Neural cell (in vitro differentiated cells): ENCODE measurements around the gene EYA2. TPM values are rescaled to one million over a fixed set of nuclear protein-coding genes. Genes with fewer than 3 reads are reported as not detected.

ENCODE experiments used
- H2AFZ ChIP-seq: fragments of 200-600, 300-800 bp; sonication (generic), shearing (Covaris generic); 2 replicates; pipeline ENCODE4 v1.6.0; 2014; ENCODE audit warnings: low read depth, mild to moderate bottlenecking, antibody characterized with exemption, low read length, moderate library complexity
- H3F3A ChIP-seq: fragments of 200-600 bp; shearing (Covaris generic); 2 replicates; pipeline ENCODE4 v1.6.1; 2016; ENCODE audit warnings: mild to moderate bottlenecking, moderate library complexity, mixed read lengths, antibody characterized with exemption, low read length; ENCODE audit not compliant: insufficient read depth, poor library complexity, severe bottlenecking
- H3K27ac ChIP-seq: fragments of 200-600, 300-800 bp; sonication (generic), shearing (Covaris generic); 2 replicates; pipeline ENCODE4 v1.5.1; 2014; ENCODE audit warnings: mild to moderate bottlenecking, low read length, moderate library complexity
- H3K27me3 ChIP-seq: fragments of 300-800, 200-600 bp; sonication (generic), shearing (Covaris generic); 2 replicates; pipeline ENCODE4 v1.6.0; 2014; ENCODE audit warnings: mild to moderate bottlenecking, low read depth, low read length, moderate library complexity; ENCODE audit not compliant: insufficient read depth
- H3K36me3 ChIP-seq: fragments of 300-800, 200-600 bp; sonication (generic), shearing (Covaris generic); 2 replicates; pipeline ENCODE4 v1.5.1; 2014; ENCODE audit warnings: mild to moderate bottlenecking, antibody characterized with exemption, low read length, moderate library complexity; ENCODE audit not compliant: insufficient read depth
- H3K4me2 ChIP-seq: fragments of 300-800, 200-600 bp; sonication (generic), shearing (Covaris generic); 2 replicates; pipeline ENCODE4 v1.6.0; 2014; ENCODE audit warnings: mild to moderate bottlenecking, low read length
- H3K4me3 ChIP-seq: fragments of 300-800, 200-600 bp; sonication (generic), shearing (Covaris generic); 2 replicates; pipeline ENCODE4 v1.5.1; 2014; ENCODE audit warnings: mild to moderate bottlenecking, low read length, moderate library complexity
- H3K79me2 ChIP-seq: fragments of 200-600 bp; shearing (Covaris generic); replicated peaks from 2 replicates; pipeline ENCODE4 v1.6.0; 2014; ENCODE audit warnings: mild to moderate bottlenecking, low read length, moderate library complexity; ENCODE audit not compliant: insufficient read depth
- H3K9ac ChIP-seq: fragments of 300-800, 200-600 bp; sonication (generic), shearing (Covaris generic); 2 replicates; pipeline ENCODE4 v1.6.1; 2016; ENCODE audit warnings: mild to moderate bottlenecking, low read length, mixed read lengths
- H3K9me2 ChIP-seq: fragments of 200-600 bp; shearing (Covaris generic); 2 replicates; pipeline ENCODE4 v1.6.1; 2016; ENCODE audit warnings: mild to moderate bottlenecking, low read length, mixed read lengths; ENCODE audit not compliant: insufficient read depth
- H3K9me3 ChIP-seq: fragments of 200-600, 300-800 bp; sonication (generic), shearing (Covaris generic); 2 replicates; pipeline ENCODE4 v1.6.1; 2016; ENCODE audit warnings: mild to moderate bottlenecking, mixed run types, low read length, moderate library complexity, mixed read lengths
- H4K20me1 ChIP-seq: fragments of 200-600 bp; shearing (Covaris generic); 2 replicates; pipeline ENCODE4 v1.6.1; 2016; ENCODE audit warnings: mild to moderate bottlenecking, mixed run types; ENCODE audit not compliant: insufficient read depth
- CTCF ChIP-seq: fragments of 450-650 bp; IDR thresholded peaks from 2 replicates; pipeline ENCODE4 v1.5.1; 2014; ENCODE audit warnings: antibody characterized with exemption, mild to moderate bottlenecking, moderate library complexity; ENCODE audit not compliant: poor library complexity, severe bottlenecking
- EP300 ChIP-seq: fragments of 450-650 bp; conservative IDR thresholded peaks from 2 replicates; pipeline ENCODE4 v1.6.1; 2014; ENCODE audit warnings: antibody characterized with exemption, mild to moderate bottlenecking, moderate library complexity; ENCODE audit not compliant: poor library complexity, severe bottlenecking
- EZH2 ChIP-seq: fragments of 200-600, 300-800 bp; shearing (Covaris generic), sonication (generic); IDR thresholded peaks from 2 replicates; pipeline ENCODE4 v1.6.1; 2014; ENCODE audit warnings: antibody characterized with exemption, low read length, borderline replicate concordance, mild to moderate bottlenecking; ENCODE audit not compliant: insufficient read depth, poor library complexity, severe bottlenecking
- MXI1 ChIP-seq: fragments of 450-650 bp; conservative IDR thresholded peaks from 2 replicates; pipeline ENCODE4 v1.6.1; 2014; ENCODE audit warnings: antibody characterized with exemption, mild to moderate bottlenecking; ENCODE audit not compliant: poor library complexity, severe bottlenecking
- POLR2AphosphoS5 ChIP-seq: IDR thresholded peaks from 2 replicates; pipeline ENCODE4 v1.6.1; 2012
- RAD21 ChIP-seq: fragments of 450-650 bp; conservative IDR thresholded peaks from 2 replicates; pipeline ENCODE4 v1.6.1; 2014; ENCODE audit warnings: antibody characterized with exemption, mild to moderate bottlenecking, moderate library complexity
- REST ChIP-seq: IDR thresholded peaks from 2 replicates; pipeline ENCODE4 v1.6.1; 2012; ENCODE audit warnings: borderline replicate concordance
- SMC3 ChIP-seq: fragments of 450-650 bp; conservative IDR thresholded peaks from 2 replicates; pipeline ENCODE4 v1.6.1; 2014; ENCODE audit warnings: antibody characterized with exemption, mild to moderate bottlenecking, moderate library complexity; ENCODE audit not compliant: poor library complexity
- TAF1 ChIP-seq: IDR thresholded peaks from 2 replicates; pipeline ENCODE4 v1.6.1; 2012; ENCODE audit warnings: low read depth
- polyA plus RNA-seq: library from polyadenylated mRNA; depleted of rRNA; stranded (reverse); fragments of >200 nt; gene quantifications from 2 replicates; pipeline ENCODE4 v1.2.3, GENCODE V29; 2014

Gene EYA2
- polyA plus RNA-seq, 1 donor from 2014 or later: 0.88 TPM

GRCh38 chr20:47080365-47080764 is 185.7 kb downstream of the EYA2 start:
- H3K9ac ChIP-seq: no peak overlapping the region

GRCh38 chr20:47086316-47086715 is 191.7 kb downstream of the EYA2 start:
- H3K27me3 ChIP-seq: no peaks in the 10 kb centered on the region
- H3K36me3 ChIP-seq: no peaks in the 10 kb centered on the region
- H2AFZ ChIP-seq: no peak overlapping the region
- H3K9ac ChIP-seq: no peak overlapping the region
- H3K4me3 ChIP-seq: no peak overlapping the region
- no peak overlapping the region for H3K27ac ChIP-seq
- H4K20me1 ChIP-seq: no peaks in the 10 kb centered on the region
- no peaks in the 10 kb centered on the region for H3K9me3 ChIP-seq
- H3F3A ChIP-seq: no peaks in the 10 kb centered on the region
- TF ChIP-seq EP300: no peak
- TF ChIP-seq SMC3: no peak
- no peak for TF ChIP-seq TAF1
- no peak for TF ChIP-seq POLR2AphosphoS5
- TF ChIP-seq MXI1: no peak
- no peak for TF ChIP-seq REST
- TF ChIP-seq EZH2: no peak
- no peak for TF ChIP-seq RAD21
- TF ChIP-seq CTCF: no peak
- no peaks in the 10 kb centered on the region for H3K79me2 ChIP-seq
- no peaks in the 10 kb centered on the region for H3K9me2 ChIP-seq
- no peak overlapping the region for H3K4me2 ChIP-seq

More at GRCh38 chr20:47080365-47080764, 185.7 kb downstream of the EYA2 start:
- Histone ChIP-seq H2AFZ (no peak overlapping the region), H4K20me1 (no peaks in the 10 kb centered on the region), H3F3A (no peaks in the 10 kb centered on the region), H3K27me3 (no peaks in the 10 kb centered on the region), H3K9me3 (no peaks in the 10 kb centered on the region), H3K4me3 (no peak overlapping the region), H3K27ac (no peak overlapping the region), H3K9me2 (no peaks in the 10 kb centered on the region), H3K36me3 (no peaks in the 10 kb centered on the region), H3K4me2 (no peak overlapping the region), H3K79me2 (no peaks in the 10 kb centered on the region)
- no peak for TF ChIP-seq POLR2AphosphoS5
- no peak for TF ChIP-seq REST
- no peak for TF ChIP-seq TAF1
